GM12874 (cell line): ENCODE results near the gene EFHC1.

Source experiments
- TF ChIP-seq, protein P1 (sequence below): IDR thresholded peaks from 2 replicates; pipeline ENCODE4 v1.5.1; 2011; ENCODE audit warnings: low read depth, mild to moderate bottlenecking, control low read depth, low read length, moderate library complexity; ENCODE audit not compliant: insufficient read depth

The EFHC1 gene

DNA sequence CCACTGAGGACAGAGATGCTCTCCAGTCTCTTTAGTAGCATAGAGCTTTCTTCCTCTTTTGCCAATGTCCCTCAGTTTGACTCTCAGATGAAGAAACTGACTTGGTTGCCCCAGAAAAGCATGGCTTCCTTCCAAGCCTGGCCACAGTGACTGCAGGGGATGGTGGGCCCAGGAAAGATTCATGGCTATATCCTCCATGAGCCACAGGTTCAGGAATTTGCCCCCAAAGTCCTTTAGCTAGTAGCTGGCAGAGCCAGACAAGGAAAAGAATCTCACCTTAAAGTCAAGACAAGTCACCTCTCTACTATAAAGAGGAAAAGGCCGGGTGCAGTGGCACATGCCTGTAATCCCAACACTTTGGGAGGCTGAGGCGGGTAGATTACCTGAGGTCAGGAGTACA lies 113.3 kb downstream of the EFHC1 start:
- TF ChIP-seq, protein P1, sequence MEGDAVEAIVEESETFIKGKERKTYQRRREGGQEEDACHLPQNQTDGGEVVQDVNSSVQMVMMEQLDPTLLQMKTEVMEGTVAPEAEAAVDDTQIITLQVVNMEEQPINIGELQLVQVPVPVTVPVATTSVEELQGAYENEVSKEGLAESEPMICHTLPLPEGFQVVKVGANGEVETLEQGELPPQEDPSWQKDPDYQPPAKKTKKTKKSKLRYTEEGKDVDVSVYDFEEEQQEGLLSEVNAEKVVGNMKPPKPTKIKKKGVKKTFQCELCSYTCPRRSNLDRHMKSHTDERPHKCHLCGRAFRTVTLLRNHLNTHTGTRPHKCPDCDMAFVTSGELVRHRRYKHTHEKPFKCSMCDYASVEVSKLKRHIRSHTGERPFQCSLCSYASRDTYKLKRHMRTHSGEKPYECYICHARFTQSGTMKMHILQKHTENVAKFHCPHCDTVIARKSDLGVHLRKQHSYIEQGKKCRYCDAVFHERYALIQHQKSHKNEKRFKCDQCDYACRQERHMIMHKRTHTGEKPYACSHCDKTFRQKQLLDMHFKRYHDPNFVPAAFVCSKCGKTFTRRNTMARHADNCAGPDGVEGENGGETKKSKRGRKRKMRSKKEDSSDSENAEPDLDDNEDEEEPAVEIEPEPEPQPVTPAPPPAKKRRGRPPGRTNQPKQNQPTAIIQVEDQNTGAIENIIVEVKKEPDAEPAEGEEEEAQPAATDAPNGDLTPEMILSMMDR: no peak

DNA sequence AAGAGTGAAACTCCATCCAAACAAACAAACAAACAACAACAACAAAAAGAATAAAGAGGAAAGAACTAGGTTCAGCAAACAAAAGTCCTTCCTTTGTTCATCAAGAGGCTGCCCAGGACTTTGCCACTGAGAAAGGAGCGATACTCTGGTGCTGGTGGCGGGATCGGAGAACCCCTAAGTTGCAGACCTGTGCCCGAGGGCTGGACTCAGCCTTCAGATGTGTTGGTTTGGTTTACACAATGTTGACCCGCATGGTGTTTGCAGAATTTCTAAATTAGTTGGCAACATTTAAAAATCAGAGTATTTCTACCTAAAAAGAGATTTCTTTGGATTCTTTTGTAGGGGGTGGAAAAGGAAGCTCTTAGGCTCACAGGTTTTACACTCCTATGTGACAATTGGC lies 114.2 kb downstream of the EFHC1 start:
- TF ChIP-seq, protein P1: no peak

DNA sequence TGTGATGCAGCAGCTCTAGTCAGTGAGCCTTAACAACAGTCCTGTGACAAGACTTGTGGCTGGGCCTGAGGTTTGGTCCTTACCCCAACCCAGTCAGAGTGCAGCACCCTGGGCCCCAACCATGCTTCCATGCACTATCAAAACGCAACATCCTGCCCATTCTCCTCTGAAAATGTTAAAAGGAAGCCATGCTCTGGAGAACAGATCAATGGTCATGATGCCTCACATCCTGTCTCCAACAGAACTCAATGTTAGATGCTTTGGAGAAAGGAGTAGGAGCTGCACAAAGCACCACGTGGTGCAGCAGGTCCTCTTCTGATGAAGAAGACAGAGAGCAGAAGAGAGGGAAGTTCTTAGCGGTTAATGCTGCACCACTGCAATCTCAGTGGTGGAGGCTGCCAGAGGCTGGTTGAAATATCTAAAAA lies 114.8 kb downstream of the EFHC1 start:
- TF ChIP-seq, protein P1: no peak

DNA sequence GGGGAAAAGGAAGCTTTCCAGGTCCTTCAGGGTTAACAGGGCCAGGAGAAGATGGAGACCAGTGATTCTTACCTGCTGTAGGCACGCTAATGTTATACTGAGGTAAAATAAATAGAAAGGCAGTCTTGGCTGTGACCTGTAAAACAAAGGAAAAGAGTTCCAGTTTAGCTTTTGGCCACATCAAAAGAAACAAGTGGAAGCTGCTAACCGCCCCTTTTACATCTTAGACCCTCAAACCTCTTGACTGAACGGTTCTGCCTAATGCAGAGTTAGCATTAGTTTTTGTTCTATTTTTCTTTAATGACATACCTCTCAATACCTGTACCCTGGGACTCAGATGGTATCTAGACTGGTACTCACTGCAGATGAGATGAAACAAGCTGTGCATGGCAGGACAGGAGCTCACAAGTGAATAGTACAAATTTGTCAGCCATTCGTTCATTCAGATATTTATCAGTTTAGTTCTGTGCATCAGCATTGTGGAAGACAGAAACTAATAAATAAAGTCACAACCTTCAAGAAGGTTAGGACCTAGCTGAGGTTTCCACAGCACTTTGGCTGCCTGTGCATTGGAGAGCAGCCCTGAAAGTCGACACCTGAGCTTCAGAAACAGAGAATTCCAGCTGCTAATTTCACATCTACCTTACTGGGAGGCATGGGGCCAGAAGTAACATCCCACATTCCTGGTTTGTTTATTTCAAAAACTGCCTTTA lies 115.7 kb downstream of the EFHC1 start:
- TF ChIP-seq, protein P1: no peak

DNA sequence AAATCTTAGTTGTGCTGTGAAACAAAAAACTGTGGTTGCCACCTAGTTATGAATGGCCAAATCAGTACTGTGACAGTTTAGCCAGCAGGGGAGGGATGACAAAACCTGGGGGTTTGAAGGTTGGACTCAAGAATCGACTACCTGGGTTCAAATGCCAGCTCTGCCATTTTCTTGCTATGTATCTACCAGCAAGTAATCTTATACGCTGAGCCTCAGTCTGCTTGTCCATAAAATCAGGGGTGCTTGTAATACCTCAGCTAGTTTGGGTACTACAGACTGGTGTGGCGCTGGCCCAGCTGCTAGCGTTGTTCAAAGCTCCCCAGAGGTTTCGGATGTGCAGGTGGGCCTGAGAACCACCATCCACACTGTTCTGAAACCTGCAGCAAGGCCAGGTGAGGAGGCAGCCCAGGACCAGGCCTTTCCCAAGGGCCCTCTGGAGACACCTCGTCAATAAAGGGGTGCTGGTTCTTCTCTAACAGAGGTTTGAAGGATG lies 116.3 kb downstream of the EFHC1 start:
- TF ChIP-seq, protein P1: no peak

DNA sequence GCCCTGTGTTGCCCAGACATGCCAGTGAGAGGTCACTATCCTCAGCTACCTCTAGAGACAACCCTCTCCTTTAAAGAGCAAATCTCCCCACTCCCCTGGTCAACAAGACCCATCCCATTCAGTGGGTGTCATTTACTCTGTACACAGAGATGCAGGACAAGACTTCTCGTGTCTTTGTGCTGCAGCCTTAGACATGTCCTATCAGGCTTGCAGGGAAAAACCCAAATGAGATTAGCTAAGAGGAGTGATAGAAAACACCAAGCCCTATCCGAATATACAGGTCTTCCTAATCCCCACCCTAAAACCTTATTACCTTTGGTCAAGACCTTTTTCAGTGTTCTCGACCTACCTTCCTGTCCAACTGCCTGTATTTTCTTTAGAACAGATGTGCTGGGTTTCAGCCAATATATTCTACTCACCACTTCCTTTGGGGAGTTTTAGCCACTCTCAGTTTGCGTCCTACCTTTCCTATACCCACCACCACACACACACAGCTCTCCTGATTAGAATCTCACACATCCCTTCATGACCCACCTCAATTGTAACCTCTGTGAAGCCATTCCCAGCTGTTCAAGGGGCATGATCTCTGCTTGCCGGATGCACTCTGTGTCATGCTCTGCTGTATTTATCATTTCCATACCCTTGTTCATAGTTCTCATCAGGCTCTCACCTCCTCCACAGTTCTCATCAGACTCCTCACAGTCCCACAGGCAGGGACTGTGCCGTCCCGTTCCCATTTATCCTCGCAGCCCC lies 117.0 kb downstream of the EFHC1 start:
- TF ChIP-seq, protein P1: no peak

DNA sequence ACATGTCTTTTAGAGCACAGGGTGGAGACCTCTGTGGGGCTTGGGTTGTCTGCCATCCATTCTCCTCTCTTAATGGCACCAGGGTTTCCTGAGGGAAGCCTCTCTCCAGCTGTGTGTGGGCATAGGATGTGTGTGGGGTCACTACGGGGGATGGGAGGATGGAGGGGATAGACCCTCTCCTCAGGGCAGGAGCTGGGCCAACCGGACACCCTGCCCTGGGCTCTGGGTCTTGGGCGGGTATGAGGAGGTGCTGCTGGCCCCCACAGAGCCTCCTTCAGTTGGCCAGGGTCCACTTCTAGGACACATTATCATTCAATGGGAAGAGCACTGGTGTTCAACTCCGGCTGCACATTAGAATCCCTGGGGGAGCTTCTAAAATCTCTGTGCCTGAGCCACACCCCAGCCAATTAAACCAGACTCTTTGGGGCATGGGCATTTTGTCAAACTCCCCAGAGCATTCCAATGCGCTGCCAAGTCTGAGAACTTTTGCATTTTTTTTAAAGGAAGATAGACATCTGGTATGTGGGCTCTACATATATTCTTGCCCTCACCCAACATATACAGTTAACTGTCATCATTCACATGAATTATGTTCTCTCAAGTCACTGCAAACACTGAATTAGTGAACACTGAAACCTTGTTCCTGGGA lies 118.2 kb downstream of the EFHC1 start:
- TF ChIP-seq, protein P1: no peak
